NT2/D1 (cell line): ENCODE data around the gene KIAA0513.

Experiments used
- SUZ12 ChIP-seq: IDR thresholded peaks from 2 replicates; pipeline ENCODE4 v1.6.1; 2011; ENCODE audit not compliant: insufficient read length, insufficient read depth; ENCODE audit errors: extremely low read depth
- YY1 ChIP-seq: IDR thresholded peaks from 2 replicates; pipeline ENCODE4 v1.6.1; 2011; ENCODE audit not compliant: insufficient read length, insufficient read depth
- ZNF274 ChIP-seq: IDR thresholded peaks from 2 replicates; pipeline ENCODE4 v1.6.1; 2011; ENCODE audit warnings: mild to moderate bottlenecking, low read depth, low read length

DNA sequence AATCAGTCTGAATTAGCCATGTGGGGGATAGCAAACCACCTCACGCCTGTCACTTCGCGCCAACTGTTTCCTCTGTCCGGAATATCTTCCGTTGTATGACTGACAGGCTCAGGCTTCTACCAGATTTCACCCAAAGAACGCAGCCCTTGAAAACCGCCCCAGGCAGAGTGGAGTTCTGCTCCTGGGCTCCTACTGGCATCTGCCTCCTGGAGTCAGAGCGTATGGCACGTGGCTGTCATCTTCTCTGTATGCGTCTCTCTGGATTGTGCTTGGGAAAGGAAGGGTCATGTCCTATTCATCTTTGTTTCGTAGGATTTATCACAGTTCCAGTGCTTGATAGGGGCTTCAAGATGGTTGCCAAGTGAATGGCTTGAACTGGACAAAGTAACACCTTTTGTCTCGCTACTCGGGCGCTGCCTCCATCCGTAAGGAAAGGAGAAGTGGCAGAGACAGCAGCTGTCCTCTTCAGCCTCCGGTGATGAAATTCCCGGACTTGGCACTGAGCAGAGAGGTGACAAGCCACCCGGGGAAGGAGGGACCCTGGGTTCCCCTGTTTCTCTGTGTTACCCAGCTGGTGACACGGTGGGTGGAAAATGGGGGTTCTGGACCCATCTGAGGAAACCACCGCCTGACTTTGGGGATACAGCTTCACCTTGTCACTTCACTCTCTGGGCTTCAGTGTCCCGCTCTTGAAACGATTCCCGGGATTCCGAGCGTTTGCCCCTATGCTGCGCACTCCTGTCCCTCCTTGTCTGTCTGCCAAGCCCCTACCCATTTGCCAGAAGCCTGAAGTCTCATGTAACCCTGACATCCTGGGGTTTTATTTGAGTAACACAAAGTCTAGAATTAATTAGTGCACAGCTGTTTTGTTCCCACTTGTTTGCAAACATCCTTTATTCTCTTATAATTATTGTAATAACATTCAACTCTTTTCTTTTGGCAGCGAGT, 13.9 kb downstream of the KIAA0513 start:
- TF ChIP-seq SUZ12: no peak
- TF ChIP-seq YY1: no peak
- no peak for TF ChIP-seq ZNF274
